NCI-H345 (cell line): ENCODE results near the gene RHBDL1.

Experiments
- DNase-seq: peaks from one replicate; lab custom pipeline; 2025; lab: John Stamatoyannopoulos, UW

The RHBDL1 gene

DNA sequence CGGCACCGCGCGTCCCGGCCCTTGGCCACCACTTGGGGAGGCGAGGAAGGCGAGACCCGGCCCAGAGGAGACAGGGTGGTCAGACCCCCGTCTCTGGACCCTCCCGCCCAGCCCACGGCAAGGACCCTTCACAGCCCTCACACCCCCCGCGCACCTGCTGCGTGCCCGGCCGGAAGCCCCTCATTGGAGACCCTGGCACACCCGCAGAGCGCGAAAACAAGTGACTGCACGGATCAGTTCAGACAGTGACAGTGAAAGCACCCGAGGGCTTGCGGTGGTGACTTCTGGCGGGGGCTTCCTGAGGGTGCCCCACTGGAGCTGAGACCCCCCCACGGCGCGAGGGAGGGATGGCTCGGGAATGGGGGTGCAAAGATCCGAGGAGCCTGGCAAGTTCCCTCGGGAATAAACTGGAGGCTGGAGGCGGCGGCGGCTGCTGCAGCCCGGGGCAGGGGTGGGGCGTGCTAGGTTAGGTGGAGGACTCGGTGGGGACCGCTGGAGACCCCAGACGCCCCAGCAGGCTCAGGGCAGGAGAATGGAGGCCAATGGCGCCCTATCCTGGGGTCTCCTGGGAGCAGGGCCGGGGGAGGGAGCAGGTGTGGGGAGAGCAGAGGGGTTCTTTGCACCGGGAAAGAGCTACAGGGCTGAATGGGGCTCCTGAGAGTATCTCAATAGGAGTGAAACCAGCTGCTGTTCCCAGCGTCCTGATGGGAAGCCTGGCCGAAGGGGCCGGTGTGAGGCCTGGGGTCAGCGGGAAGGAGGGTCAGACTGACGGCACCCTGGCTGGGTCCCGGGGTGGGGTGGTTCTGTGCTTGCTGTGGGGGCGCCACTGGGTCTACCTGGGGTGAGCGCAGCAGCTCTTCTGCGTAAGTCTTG, 31.0 kb downstream of the RHBDL1 start:
- peak; percentile 56 for DNase-seq

DNA sequence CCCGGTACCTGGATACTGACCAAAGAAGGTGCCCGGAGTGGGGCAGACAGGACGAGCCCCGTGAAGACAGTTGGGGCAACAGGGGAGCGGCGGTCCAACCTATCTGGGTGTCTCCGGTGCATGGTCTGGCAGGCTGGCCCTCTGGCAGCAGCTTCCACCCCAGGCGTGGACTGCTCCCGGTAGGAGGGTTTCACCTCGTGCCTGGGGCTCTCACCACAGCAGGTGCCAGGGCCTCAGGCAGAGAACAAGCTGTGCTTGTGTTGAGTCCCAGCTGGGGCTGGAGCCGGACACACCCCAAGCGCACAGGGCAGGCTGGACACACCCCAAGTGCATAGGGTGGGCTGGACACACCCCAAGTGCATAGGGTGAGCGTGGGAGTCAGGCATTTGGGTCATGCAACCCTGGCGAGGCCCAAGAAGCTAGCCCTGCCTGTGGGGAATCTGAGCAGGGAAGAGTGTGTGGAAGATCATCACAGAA, 31.6 kb downstream of the RHBDL1 start:
- peak; percentile 41 for DNase-seq

DNA sequence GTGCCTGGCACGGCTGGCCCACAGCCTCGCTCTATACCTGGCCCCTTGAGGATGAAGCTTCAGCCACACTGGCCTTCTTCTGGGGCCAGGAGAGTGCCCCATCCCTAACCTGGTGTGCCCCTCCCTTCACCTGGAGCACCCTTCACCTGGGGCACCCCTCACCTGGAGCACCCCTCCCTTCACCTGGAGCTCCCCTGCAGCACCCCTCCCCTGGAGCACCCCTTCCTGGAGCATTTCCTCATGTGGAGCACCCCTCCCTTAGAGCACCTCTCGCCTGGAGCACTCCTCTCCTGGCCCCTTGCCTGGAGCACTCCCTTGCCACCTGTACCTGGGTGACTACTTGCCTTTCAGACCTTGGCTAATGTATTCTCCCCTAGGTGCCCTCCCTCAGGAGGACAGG, 32.5 kb downstream of the RHBDL1 start:
- DNase-seq, result no peak

DNA sequence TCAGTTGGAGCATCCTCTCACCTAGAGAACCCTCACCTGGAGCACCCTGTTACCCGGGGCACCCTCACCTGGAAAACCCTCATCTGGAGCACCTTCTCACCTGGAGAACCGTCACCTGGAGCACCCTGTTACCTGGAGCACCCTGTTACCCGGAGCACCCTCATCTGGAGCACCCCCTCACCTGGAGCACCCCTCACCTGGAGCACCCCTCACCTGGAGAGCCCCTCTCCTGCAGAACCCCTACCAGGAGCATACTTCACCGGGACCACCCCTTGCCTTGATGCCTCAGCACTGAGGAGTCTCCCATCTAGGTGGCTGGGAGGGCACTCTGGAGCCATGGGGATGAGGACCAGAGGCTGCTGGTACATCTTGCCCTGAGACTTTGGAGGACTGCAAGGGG, 33.5 kb downstream of the RHBDL1 start:
- no peak for DNase-seq

DNA sequence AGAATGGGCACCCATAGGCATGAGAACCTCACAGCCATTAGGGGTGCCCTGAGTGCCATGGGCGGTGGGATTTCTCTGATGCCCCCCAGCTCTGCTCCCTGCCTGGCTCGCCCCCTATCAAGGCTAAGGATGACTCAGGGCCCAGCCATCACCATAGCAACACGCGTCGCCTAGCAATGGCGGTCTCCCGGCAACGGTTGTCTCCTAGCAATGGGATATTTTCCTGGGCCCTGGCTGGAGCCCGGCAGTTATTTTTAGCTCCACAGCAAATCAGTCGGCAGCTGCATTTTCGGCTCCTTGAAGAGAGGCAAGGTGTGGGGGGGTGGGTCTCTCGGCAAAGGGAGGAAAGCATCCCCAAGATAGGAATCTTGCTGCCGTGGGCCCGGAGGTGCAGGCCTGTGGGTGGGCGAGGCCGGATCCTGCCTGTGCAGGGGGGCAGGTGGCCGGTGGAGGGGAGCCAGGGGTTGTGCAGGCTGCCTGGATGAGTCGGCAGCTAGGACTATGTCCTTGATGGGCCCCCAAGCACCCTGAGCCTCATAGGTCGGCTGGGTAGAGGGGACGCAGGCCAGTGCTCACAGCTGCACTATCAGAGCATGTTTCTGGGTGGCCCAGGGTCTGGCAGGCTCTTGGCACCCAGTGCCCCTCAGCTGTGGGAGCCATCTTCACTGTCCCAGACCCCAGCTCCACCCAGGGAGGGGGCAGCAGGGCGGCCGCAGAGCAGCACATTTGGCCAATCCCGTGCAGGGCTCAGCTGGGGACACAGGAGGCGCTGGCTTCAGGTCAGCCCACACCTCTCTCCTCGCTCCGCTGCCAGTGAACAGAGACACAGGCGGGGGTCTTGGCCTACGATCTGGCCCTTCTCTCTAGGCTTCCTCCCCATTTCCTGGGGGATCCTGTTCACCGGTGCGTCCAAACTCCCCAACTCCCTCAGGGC, 34.4 kb downstream of the RHBDL1 start:
- DNase-seq, result peak; percentile 91

DNA sequence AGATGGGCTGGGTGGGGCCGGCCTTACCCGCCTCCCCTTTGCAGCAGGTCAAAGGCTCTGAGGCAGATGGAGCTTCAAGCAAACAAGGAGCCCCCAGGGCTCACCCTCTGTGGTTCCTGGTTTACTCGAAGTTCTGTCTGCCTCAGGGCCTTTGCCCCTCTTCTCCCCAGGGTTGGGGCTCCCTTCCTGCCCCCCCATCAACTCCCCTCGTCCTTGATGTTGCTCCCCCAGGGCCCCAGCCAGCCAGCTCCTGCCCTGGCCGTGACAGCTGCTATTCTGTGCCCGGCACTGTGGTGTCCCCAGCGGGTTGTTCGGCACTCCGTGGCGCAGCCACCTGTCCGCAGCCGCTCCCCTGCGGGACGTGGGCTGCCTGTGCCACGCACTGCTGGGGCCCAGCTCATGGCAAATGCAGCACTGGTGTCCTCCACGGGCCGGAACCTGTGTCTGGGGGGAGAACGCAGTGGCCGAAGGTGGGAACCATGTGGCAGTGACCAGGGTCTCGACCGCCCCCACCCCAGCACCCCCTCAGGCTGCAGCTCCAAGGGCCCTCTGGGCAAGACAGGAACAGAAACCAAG, 35.1 kb downstream of the RHBDL1 start:
- no peak for DNase-seq

DNA sequence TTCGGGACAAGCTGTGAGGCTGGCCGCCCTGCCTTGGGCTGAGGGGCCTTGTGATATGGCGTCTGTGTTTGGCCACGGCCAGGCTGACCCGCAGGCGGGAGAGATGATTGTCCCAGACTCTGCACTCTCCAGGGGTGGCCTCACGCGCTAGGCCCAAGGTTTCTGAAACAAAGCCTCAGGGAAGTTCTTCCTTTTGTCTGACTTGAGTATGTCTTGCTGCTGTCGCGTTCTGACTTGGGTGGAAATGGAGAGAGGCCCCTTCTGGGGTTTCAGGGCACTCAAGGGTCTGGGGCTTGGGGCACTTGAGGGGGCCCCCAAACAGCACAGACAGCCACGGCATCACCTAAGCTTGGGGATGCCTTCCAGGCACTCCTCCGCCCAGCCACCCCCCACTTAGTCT, 35.6 kb downstream of the RHBDL1 start:
- DNase-seq, result no peak

DNA sequence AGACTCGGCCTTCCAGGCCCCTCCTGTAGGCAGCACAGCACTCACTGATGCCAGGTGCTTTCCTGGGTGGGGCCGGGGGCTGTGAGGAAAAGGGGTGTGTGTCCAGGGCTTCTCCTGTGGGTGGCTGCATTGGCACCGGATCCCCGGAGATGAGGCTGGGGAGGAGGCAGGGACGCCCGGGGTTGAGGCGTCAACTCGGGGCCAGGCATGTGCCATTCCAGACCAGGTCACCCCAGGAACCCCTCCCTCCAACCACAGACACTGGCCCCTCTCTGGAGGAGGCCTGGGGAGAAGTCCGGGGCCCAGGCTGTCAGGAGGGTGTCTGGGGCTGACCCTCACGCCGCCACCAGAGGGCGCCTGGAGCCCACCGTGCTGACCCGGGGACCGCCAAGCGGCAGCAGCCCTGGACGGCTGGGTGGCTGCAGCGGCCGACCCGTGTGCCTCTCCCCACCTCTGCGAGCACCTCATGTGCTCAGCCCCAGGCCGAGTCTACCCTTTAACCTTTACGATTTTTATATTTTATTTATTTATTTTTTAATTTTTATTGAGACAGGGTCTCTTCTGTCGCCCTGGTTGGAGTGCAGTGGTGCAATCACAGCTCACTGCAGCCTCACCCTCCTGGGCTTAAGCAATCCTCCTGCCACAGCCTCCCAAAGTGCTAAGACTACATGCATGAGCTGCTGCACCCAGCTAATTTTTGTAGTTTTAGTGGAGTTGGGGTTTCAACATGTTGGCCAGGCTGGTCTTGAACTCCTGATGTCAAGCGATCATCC, 36.3 kb downstream of the RHBDL1 start:
- peak; percentile 49 for DNase-seq

DNA sequence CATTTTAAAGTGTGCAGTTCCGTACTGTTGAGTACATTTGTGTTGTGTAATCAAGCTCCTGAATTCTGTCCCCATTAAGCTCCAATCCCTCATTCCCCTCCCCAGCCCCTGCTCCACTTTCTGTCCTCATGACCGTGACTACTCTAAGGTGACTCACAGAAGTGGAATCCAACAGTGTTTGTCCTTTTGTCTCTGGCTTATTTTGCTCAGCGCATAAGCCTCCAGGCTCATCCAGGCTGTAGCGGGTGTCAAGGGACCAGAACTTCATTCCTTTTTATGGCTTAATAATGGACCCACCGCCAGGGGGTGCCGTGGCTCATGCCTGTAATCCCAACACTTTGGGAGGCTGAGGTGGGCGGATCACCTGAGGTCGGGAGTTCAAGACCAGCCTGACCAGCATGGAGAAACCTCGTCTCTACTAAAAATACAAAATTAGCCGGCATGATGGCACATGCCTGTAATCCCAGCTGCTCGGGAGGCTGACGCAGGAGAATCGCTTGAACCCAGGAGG, 37.3 kb downstream of the RHBDL1 start:
- peak; percentile 41 for DNase-seq

DNA sequence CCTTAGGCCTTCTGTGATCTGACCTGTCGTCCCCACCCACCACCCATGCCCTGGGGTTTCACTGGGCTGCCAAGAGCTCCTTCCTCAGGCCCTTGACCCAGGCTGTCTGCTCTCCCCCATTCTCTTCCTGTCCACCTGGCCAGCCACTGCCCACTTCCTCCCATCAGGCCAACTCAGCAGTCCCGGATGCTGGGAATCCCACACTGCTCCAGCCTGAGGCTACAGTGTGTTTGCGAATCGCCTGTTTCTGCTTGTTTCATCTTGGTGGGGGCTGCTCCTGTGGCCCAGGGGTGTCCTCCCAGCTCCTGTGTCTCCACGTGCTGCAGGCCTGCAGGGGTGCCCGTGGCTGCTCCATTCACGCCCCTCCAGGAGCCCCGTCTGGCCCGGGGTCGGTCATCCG, 38.6 kb downstream of the RHBDL1 start:
- DNase-seq, result no peak

DNA sequence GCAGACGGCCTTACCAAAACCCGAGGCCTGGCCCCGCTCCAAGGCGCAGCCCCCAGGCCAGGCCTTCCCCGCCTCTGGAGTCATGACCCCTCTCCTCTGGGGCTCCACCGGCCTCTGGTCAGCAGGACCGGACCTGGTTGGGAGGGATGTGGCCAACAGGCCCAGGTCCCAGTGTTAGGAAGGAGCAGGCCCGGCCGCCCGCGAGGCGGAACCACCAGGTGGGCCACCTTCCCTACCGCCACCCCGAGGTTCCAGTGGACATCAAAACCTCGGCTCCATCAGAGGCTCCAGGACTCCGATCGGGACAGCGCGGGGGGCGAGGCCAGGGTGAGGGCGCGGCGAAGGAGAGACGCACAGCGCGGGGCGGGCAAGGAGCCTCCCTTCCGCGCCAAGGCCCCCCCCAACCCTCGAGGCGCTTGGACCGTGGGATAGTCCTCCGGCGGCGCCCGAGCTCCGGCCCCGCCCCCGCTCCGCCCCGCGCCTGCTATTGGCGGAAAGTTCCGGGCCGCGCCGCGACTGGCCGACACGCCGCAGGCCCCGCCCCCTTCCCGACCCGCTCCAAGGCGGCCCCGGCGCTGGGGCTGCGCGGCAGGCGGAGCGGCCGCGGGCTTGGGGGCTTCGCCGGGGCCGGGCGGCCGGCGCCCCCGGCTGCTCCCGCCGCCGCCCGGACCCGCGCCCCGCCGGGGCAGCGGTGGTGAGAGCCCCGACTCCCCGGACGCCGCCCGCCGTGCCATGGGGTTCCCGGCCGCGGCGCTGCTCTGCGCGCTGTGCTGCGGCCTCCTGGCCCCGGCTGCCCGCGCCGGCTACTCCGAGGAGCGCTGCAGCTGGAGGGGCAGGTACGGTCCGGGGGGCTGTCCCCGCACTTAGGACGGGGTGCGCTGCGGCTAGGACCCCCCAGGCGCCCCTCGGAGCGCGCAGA, 39.3 kb downstream of the RHBDL1 start, which contains the start of gene METRN:
Gene METRN (plus strand): TSS at position 561 of the 919 bp plus-strand sequence. CDS start 172 bp downstream, at position 733.
- peak; percentile 81 for DNase-seq

DNA sequence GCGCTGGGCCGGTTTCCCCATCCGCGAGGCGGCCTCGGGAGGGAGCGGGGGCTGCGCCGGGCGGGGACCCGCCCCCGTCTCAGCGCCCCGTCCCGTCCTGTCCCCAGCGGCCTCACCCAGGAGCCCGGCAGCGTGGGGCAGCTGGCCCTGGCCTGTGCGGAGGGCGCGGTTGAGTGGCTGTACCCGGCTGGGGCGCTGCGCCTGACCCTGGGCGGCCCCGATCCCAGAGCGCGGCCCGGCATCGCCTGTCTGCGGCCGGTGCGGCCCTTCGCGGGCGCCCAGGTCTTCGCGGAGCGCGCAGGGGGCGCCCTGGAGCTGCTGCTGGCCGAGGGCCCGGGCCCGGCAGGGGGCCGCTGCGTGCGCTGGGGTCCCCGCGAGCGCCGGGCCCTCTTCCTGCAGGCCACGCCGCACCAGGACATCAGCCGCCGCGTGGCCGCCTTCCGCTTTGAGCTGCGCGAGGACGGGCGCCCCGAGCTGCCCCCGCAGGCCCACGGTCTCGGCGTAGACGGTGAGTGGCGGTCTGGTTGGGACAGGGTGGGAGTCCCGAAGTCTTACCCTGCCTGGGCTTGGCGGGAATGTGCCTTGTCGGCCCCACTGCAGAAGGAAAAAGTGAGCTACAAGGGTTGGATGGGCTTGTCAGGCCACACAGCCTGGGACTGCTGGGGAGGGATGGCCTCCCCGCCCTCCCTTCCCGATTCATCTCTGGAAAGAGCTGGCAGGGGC, 40.2 kb downstream of the RHBDL1 start:
- DNase-seq, result peak; percentile 29

DNA sequence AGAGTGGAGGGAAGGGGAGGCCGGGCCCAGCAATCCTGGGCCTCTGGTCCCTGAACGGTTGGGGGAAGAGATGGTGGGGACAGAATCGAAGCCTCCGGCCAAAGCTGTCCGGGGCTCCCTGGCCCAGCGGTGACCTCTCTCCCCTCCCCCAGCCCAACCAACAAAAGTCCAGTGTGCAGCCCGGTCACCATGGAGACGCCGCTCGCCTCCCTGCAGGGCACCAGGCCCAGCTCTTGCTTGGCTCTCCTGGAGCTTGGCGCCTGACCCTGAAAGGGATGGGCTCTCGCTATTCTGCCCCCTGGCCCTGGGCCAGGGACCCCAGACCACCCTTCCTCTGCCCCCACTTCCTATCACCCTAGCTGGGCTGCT, 40.7 kb downstream of the RHBDL1 start:
- no peak for DNase-seq

DNA sequence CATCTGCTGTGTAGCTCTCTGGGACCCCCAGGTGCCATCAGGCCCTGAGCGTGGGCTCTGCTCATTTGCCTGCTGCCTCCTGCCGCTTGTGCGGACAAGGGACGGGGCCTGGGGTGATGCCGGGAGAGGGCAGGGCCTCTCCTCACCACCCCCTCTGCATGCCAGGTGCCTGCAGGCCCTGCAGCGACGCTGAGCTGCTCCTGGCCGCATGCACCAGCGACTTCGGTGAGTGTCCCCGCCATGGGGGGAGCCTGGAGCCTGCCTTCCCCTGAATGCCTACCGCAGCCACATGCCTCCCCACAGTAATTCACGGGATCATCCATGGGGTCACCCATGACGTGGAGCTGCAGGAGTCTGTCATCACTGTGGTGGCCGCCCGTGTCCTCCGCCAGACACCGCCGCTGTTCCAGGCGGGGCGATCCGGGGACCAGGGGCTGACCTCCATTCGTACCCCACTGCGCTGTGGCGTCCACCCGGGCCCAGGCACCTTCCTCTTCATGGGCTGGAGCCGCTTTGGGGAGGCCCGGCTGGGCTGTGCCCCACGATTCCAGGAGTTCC, 41.4 kb downstream of the RHBDL1 start:
- no peak for DNase-seq

DNA sequence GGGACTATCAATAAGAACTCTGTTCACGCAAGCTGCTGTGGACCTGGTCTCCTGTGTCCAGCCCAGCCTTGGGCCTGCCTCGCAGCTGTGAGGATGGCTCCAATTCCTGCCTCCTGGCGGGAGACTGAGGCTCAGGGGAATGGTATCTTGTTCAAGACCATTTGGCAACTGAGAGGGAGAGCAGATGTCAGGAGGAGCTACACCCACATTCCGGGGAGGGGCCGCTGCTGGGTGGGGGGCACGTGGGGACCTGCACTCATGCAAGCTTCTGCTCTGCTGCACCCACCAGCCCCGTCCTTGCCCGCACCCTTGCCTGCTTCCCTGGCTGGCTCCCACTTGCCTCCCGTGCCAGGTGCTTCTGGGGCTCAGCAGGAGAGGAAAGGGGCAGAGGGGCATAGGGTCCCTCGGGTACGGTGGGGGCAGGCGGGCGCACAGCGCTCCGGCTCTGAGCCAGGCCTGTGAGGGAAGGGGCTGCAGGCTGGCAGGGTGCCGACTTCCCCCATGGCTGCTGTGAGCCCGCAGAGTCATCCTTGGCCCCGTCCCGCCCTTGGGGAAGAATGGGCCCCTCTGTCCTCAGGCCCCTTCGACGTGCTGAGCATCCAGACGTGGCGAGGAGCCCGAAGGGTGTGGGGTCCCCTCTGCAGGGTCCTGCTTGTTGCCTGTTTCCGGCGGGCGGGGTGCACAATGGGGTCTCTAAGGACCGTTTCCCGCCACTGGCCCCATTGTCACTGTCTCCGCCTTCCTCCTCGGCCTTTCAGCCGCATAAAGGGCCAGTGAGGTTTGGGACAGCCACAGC, 42.2 kb downstream of the RHBDL1 start:
- no peak for DNase-seq

DNA sequence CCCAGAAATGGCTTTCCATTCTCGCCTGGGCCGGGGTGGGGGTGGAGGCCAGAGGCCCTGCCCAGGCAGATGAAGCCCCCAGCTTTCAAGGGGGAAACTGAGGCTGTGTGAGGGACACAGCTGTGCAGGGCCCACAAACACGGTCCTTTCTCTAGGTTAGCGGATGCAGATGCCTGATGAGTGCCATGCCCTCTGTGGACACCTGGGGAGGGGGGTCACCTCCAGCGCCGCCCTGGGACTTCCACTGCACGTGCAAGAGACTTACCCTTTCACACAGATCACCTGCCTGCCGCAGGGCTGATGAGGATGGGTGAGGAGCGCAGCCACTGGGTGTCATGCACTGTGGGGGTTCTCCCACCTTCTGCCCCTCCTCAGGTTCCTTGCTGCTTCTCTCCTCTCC, 42.9 kb downstream of the RHBDL1 start:
- DNase-seq, result no peak

DNA sequence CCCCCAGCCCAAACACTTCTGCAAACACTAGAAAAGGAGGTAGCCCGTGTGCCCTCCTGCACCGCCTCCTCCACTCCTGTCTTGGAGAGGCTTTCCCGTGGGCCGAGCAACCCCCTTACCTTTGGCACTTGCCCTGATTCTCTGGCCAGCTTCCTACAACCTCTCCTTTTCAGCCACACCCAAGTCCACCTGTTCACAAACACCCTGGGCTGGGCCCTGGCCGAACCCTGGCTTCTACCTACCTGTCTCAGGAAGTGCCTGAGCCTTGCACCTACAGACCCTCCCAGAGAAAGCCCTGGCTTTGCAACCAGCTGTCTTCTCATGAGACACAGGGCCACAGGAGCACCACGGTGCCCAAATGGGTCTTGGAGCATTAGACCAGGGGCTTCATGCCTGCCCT, 43.5 kb downstream of the RHBDL1 start:
- DNase-seq, result no peak

DNA sequence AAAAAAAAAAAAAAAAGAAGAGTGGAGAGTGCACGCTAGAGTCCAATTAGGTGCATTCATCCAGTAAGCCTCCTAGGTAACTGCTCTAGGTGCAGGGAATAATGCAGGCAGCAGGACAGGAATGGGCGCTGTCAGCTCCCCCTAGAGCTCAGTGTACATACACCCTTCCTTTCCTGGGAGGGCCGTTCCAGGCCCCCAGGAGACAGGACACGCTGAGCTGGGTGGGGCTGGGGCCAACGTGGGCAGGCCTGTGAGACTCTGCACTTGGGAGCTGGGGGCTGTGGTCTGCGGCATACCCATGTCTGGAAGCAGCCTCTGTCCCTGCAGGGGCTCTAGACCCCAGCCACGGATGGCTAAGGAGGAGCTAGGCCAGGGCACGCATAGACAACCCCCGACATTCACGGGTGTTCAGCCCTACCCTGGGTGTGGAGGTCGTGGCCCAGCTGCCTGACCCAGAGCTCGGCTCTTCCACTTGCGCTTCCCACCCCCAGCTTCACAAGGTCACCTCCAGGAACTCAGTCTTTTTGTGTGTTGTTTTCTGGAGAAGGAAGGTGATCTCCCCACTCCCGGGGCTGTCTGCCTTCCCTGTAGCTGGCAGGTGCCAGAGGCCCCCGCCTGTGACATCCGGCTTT, 44.5 kb downstream of the RHBDL1 start:
- DNase-seq, result peak; percentile 68
